HepG2 (cell line): ENCODE data around the gene PCBP2. TPM values are rescaled to one million over a fixed set of nuclear protein-coding genes. Genes with fewer than 3 reads are reported as not detected.
A peak's percentile ranks its signal among the peaks of the same experiment; 100 is the strongest.

Experiments used
- ATAC-seq: fragments of 200-7000 bp; cut with Tn5 transposase; 3 replicates; pipeline ENCODE4 v1.9.1; 2020; ENCODE audit warnings: mild to moderate bottlenecking, moderate library complexity
- Bru-seq: library from RNA; stranded (reverse); fragments of 400-500 nt; gene quantifications from one replicate; lab custom pipeline; 2021; lab: Mats Ljungman, UMichigan
- BruChase-seq, 2 experiments: library from RNA; stranded (reverse); fragments of 400-500 nt; gene quantifications; one replicate each; lab custom pipeline; 2021; lab: Mats Ljungman, UMichigan
- BruUV-seq: library from RNA; stranded (reverse); fragments of 400-500 nt; replicated peaks from 2 replicates; lab custom pipeline; 2021; lab: Mats Ljungman, UMichigan
- CTCF ChIA-PET: fragments of 300-600 bp; formaldehyde crosslinking; extraction: SDS; loops from one replicate; lab custom pipeline; 2021; ENCODE audit warnings: low total read pairs, inconsistent platforms, low intra/inter-chr PET ratio; lab: Yijun Ruan, JAX
- POLR2A ChIA-PET: fragments of 350-600 bp; sonication (Branson Sonifier 250); formaldehyde crosslinking; loops from one replicate; lab custom pipeline; 2020; ENCODE audit warnings: antibody characterized with exemption, inconsistent platforms; lab: Yijun Ruan, JAX
- DNase-seq: peaks from one replicate; pipeline ENCODE4 v3.0.0-alpha.2; 2015; ENCODE audit warnings: low spot score
- FAIRE-seq: peaks from 3 replicates; lab custom pipeline; 2011; peaks lifted over from hg19 to GRCh38; lab: Jason Lieb, UNC
- H2AFZ ChIP-seq: one replicate; pipeline ENCODE4 v1.6.1; 2011; ENCODE audit warnings: low read length, inconsistent platforms
- H3K27ac ChIP-seq: fragments of 300-600 bp; 3 replicates; pipeline ENCODE4 v1.8.0; 2011; ENCODE audit warnings: mixed run types, mild to moderate bottlenecking, mixed read lengths, low read length, inconsistent platforms; ENCODE audit not compliant: insufficient read depth; ENCODE audit errors: extremely low read length
- H3K27me3 ChIP-seq, 2 experiments: fragments of 200-600 bp in 1 of 2; 2 replicates in 1 of 2; 3 replicates in 1 of 2; pipeline versions ENCODE4 v1.6.0 to v1.8.0; 2011; ENCODE audit warnings: low read length in 2 of 2, mild to moderate bottlenecking in 2 of 2, moderate library complexity in 2 of 2, inconsistent platforms in 1 of 2; ENCODE audit not compliant: insufficient read depth in 2 of 2, control insufficient read depth in 1 of 2
- H3K36me3 ChIP-seq, 2 experiments: fragments of 200-600 bp in 1 of 2; replicated peaks in 1 of 2; 2 replicates in 1 of 2; 3 replicates in 1 of 2; pipeline versions ENCODE4 v1.5.1 to v1.8.0; 2011; ENCODE audit warnings: low read length in 2 of 2, inconsistent platforms in 1 of 2; ENCODE audit not compliant: insufficient read depth in 2 of 2, control insufficient read depth in 1 of 2
- H3K4me1 ChIP-seq: 2 replicates; pipeline ENCODE4 v1.5.1; 2012; ENCODE audit warnings: low read length, inconsistent platforms; ENCODE audit not compliant: insufficient read depth
- H3K4me2 ChIP-seq: 2 replicates; pipeline ENCODE4 v1.6.0; 2011; ENCODE audit warnings: low read depth, low read length, inconsistent platforms
- H3K4me3 ChIP-seq, 3 experiments: fragments of 200-600 bp in 1 of 3; sonication (generic), shearing (Covaris generic) in 1 of 3; replicated peaks in 1 of 3; 2 replicates each; pipeline ENCODE4 v1.5.1; 2011 to 2016; ENCODE audit warnings: low read length in 3 of 3, inconsistent platforms in 2 of 3, low read depth in 2 of 3, mild to moderate bottlenecking in 2 of 3, control low read depth in 1 of 3, mixed read lengths in 1 of 3; ENCODE audit not compliant: insufficient read depth in 1 of 3
- H3K79me2 ChIP-seq: one replicate; pipeline ENCODE4 v1.6.1; 2011; ENCODE audit warnings: low read length, inconsistent platforms; ENCODE audit not compliant: insufficient read depth
- H3K9ac ChIP-seq: 2 replicates; pipeline ENCODE4 v1.6.0; 2011; ENCODE audit warnings: mild to moderate bottlenecking, low read depth, low read length, inconsistent platforms; ENCODE audit not compliant: insufficient read depth
- H3K9me3 ChIP-seq: 2 replicates; pipeline ENCODE4 v1.5.1; 2012; ENCODE audit warnings: mild to moderate bottlenecking, low read length
- H4K20me1 ChIP-seq: 2 replicates; pipeline ENCODE4 v1.6.0; 2011; ENCODE audit warnings: inconsistent platforms, mild to moderate bottlenecking, low read length, moderate library complexity; ENCODE audit not compliant: insufficient read depth
- AKAP8 ChIP-seq: sonication (generic); formaldehyde crosslinking; IDR thresholded peaks from 2 replicates; pipeline ENCODE4 v1.5.1; 2020; ENCODE audit warnings: mild to moderate bottlenecking, missing genetic modification reagents
- CEBPG ChIP-seq: IDR thresholded peaks from 2 replicates; pipeline ENCODE4 v1.6.1; 2016
- GLI4 ChIP-seq: sonication (generic); formaldehyde crosslinking; IDR thresholded peaks from 2 replicates; pipeline ENCODE4 v1.5.1; 2020; ENCODE audit warnings: missing genetic modification reagents, mild to moderate bottlenecking, moderate library complexity, borderline replicate concordance
- HNF4A ChIP-seq: sonication (generic); formaldehyde crosslinking; IDR thresholded peaks from 2 replicates; pipeline ENCODE4 v1.4.0; 2020; ENCODE audit warnings: missing genetic modification reagents
- JDP2 ChIP-seq: sonication (generic); formaldehyde crosslinking; IDR thresholded peaks from 2 replicates; pipeline ENCODE4 v1.8.1; 2022; ENCODE audit warnings: missing genetic modification reagents, borderline replicate concordance
- PCBP1 ChIP-seq: fragments of 200-400 bp; formaldehyde crosslinking; IDR thresholded peaks from 2 replicates; pipeline ENCODE4 v1.6.1; 2017; ENCODE audit warnings: mild to moderate bottlenecking, low read depth, low read length, borderline replicate concordance
- ZNF317 ChIP-seq: sonication (generic); formaldehyde crosslinking; IDR thresholded peaks from 2 replicates; pipeline ENCODE4 v1.5.0; 2020; ENCODE audit warnings: mild to moderate bottlenecking, missing genetic modification reagents
- ZNF570 ChIP-seq: sonication (generic); formaldehyde crosslinking; IDR thresholded peaks from 2 replicates; pipeline ENCODE4 v1.4.0; 2020; ENCODE audit warnings: mild to moderate bottlenecking, missing genetic modification reagents, borderline replicate concordance
- ZNF577 ChIP-seq: sonication (generic); formaldehyde crosslinking; IDR thresholded peaks from 2 replicates; pipeline ENCODE4 v1.4.0; 2020; ENCODE audit warnings: mild to moderate bottlenecking, low read depth, missing genetic modification reagents, borderline replicate concordance
- ZNF644 ChIP-seq: IDR thresholded peaks from 2 replicates; pipeline ENCODE4 v1.6.1; 2016; ENCODE audit warnings: low read depth
- ZNF775 ChIP-seq: sonication (generic); formaldehyde crosslinking; IDR thresholded peaks from 2 replicates; pipeline ENCODE4 v1.4.0; 2020; ENCODE audit warnings: missing genetic modification reagents, mild to moderate bottlenecking, moderate library complexity, borderline replicate concordance
- WGBS: methylation state at CpG from one replicate; pipeline ENCODE4 v1.1.6; 2017; ENCODE audit warnings: low lambda C conversion rate; 5-methylcytosine and 5-hydroxymethylcytosine counted together
- in situ Hi-C: cut with HindIII; loops from 2 replicates; pipeline ENCODE4 v1.10.0; 2017; ENCODE audit warnings: low pct_unique_long_range_greater_than_20kb; ENCODE audit not compliant: extremely low pct_ligation_motif_present
- intact Hi-C: fragments of 100-400 bp; cut with micrococcal nuclease; formaldehyde crosslinking; loops from one replicate; pipeline ENCODE4 v1.10.0; 2022; ENCODE audit not compliant: unreplicated experiment
- long read RNA-seq, 2 experiments: library from RNA in 1 of 2; library from polyadenylated mRNA in 1 of 2; stranded (forward) in 1 of 2; unstranded in 1 of 2; transcript quantifications; one replicate each; pipeline ENCODE4 v2.0.0, GENCODE V29; 2019 to 2022
- polyA minus RNA-seq, 3 experiments: library from RNA; depleted of rRNA, polyadenylated mRNA; stranded (reverse); fragments of >200 nt; gene quantifications; 2 replicates each; pipeline ENCODE4 v1.2.3, GENCODE V29; 2011; ENCODE audit warnings: low replicate concordance in 1 of 3
- polyA plus RNA-seq, 8 experiments: library from polyadenylated mRNA; depleted of rRNA in 3 of 8; stranded (reverse) in 7 of 8; unstranded in 1 of 8; fragments of >200 nt; fragmentation: Illumina TruSeq in 4 of 8; extraction: Trizol in 4 of 8; gene quantifications; 2 replicates each; pipeline versions ENCODE4 v1.2.1 to v1.2.3, GENCODE V29; 2011 to 2016; ENCODE audit warnings: low read depth in 4 of 8, missing spikeins in 1 of 8, mixed read lengths in 1 of 8; ENCODE audit not compliant: insufficient read depth in 1 of 8
- total RNA-seq, 5 experiments: library from RNA; depleted of rRNA; stranded (reverse); fragments of >200 nt; fragmentation: Illumina TruSeq; extraction: Trizol; gene quantifications; 2 replicates each; pipeline ENCODE4 v1.2.3, GENCODE V29; 2016; ENCODE audit warnings: low read depth in 1 of 5
- TF ChIP-seq, protein P1 (sequence below): sonication (generic); formaldehyde crosslinking; IDR thresholded peaks from 2 replicates; pipeline ENCODE4 v1.5.1; 2020; ENCODE audit warnings: missing genetic modification reagents, mild to moderate bottlenecking, borderline replicate concordance
- TF ChIP-seq, protein P2 (sequence below): sonication (generic); formaldehyde crosslinking; IDR thresholded peaks from 2 replicates; pipeline ENCODE4 v1.9.0; 2022; ENCODE audit warnings: missing genetic modification reagents, mild to moderate bottlenecking, borderline replicate concordance
- TF ChIP-seq, protein P3 (sequence below): IDR thresholded peaks from 2 replicates; pipeline ENCODE4 v1.6.1; 2016; ENCODE audit warnings: low read depth

Gene PCBP2
- total RNA-seq (2016; rRNA removed; fragmentation: Illumina TruSeq; extraction: Trizol) (154 and 265 TPM in 2 replicates), polyA plus RNA-seq (2011; rRNA removed) (345 and 390 TPM in 2 replicates), polyA minus RNA-seq (2011; rRNA and poly(A)+ RNA removed; ENCODE audit: low replicate concordance) (709 and 1,043 TPM in 2 replicates), Bru-seq, nascent RNA (percentile 99 among the genes with signal in this experiment), BruChase-seq, experiment 1, labeled RNA remaining after a 6-hour chase (percentile 98 among the genes with signal in this experiment), BruChase-seq, experiment 2, labeled RNA remaining after a 2-hour chase (percentile 99 among the genes with signal in this experiment)
- total RNA-seq (2016; cell fraction: cytosol; rRNA removed; fragmentation: Illumina TruSeq; extraction: Trizol; ENCODE audit: low read depth): 156 and 172 TPM in 2 replicates
- total RNA-seq (2016; cell fraction: insoluble cytoplasmic fraction; rRNA removed; fragmentation: Illumina TruSeq; extraction: Trizol): 132 and 265 TPM in 2 replicates
- 447 and 497 TPM in 2 replicates for total RNA-seq (2016; cell fraction: membrane; rRNA removed; fragmentation: Illumina TruSeq; extraction: Trizol)
- 279 and 306 TPM in 2 replicates for total RNA-seq (2016; cell fraction: nucleus; rRNA removed; fragmentation: Illumina TruSeq; extraction: Trizol)
- polyA plus RNA-seq (2011; cell fraction: cytosol; rRNA removed): 323 and 364 TPM in 2 replicates
- 477 and 513 TPM in 2 replicates for polyA plus RNA-seq (2011; cell fraction: nucleus; rRNA removed)
- 786 and 1,014 TPM in 2 replicates for polyA plus RNA-seq (2012)
- polyA plus RNA-seq (2016; cell fraction: cytosol; fragmentation: Illumina TruSeq; extraction: Trizol; ENCODE audit: low read depth): 954 and 1,027 TPM in 2 replicates
- polyA plus RNA-seq (2016; cell fraction: insoluble cytoplasmic fraction; fragmentation: Illumina TruSeq; extraction: Trizol; ENCODE audit: low read depth): 599 and 702 TPM in 2 replicates
- polyA plus RNA-seq (2016; cell fraction: membrane; fragmentation: Illumina TruSeq; extraction: Trizol; ENCODE audit: low read depth): 1,162 and 1,386 TPM in 2 replicates
- polyA plus RNA-seq (2016; cell fraction: nucleus; fragmentation: Illumina TruSeq; extraction: Trizol; ENCODE audit: insufficient read depth, low read depth): 670 and 689 TPM in 2 replicates
- 515 and 646 TPM in 2 replicates for polyA minus RNA-seq (2011; cell fraction: cytosol; rRNA and poly(A)+ RNA removed)
- 549 and 596 TPM in 2 replicates for polyA minus RNA-seq (2011; cell fraction: nucleus; rRNA and poly(A)+ RNA removed)
- long read RNA-seq, experiment 1, partial matches to known transcripts: 47 of 86 reads
- long read RNA-seq, experiment 1, other reads (novel, unspliced or antisense): 26 of 86 reads
- long read RNA-seq, experiment 2, transcript PCBP2-201 (14 exons, 1,730 nt): minor isoform, 35 of 1,096 reads
- long read RNA-seq, experiment 2, transcript PCBP2-207 (15 exons, 1,457 nt): major isoform, 69 of 1,096 reads
- long read RNA-seq, experiment 2, transcript PCBP2-205 (14 exons, 3,077 nt): minor isoform, 24 of 1,096 reads
- long read RNA-seq, experiment 2, transcript PCBP2-202 (15 exons, 1,814 nt): minor isoform, 29 of 1,096 reads
- long read RNA-seq, experiment 2, partial matches to known transcripts: 407 of 1,096 reads
- long read RNA-seq, experiment 2, other reads (novel, unspliced or antisense): 474 of 1,096 reads

DNA sequence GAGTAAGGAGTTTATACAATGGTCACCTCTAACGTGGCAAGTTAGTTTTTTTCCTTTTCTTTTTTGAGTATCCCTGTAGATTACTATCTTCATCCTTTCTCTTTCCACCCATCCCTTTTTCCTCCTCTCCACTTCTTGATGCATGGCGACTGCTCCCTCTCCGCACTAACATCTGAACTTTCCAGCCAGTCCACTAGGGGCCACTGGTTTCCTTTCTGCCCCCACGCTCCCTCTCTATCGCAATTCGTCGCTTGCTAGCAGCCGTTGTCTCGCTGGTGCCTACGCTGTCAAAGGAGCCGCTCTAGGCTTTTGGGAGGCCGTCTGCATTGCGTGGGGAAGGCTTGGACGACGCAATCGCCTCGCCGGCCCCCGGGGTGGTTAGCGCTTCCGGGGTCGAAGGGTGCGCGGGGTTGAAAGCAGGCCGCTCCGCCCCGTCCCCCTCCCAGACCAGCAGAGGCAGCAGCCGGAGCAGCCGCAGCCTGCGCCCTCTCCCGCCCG lies at the start of gene PCBP2:
TSS of gene PCBP2 (plus strand) at position 442 of the 498 bp plus-strand sequence. CDS start 2,699 bp downstream, outside the sequence.
- Histone ChIP-seq H2AFZ (no peak within 1 kb of the TSS), H3K36me3 (peaks cover 15 to 31% of the 10 kb centered on the region in 2 experiments), H3K4me1 (peaks cover 34% of the 10 kb centered on the region), H3K27me3 (no peaks in the 10 kb centered on the region), H3K9me3 (no peaks in the 10 kb centered on the region), H3K9ac (peak within 1 kb of the TSS; percentile 92), H4K20me1 (peaks cover 40% of the 10 kb centered on the region), H3K79me2 (peaks cover 42% of the 10 kb centered on the region), H3K4me3 (peak within 1 kb of the TSS; percentile 77 to 97 (median 95)), H3K27ac (peak within 1 kb of the TSS; percentile 92), H3K4me2 (peak within 1 kb of the TSS; percentile 91)
- BruUV-seq: no TSS peak
- peak; percentile 89 for FAIRE-seq
- under 1% methylated on average over 17 of the region's 32 CpGs for WGBS
- ChIA-PET POLR2A (interaction anchor here (0.6 to 2.3 kb wide), 4 partner anchors 11 to 49 kb away, joined by 3 to 16 read pairs (median 6); partner anchors contain the start of genes PRR13 and TARBP2), CTCF (interaction anchor here (1.2 kb wide), 1 partner anchor 99 kb away, joined by 4 read pairs; no protein-coding TSS in a partner anchor)
- ATAC-seq: peak; percentile 95
- intact Hi-C loops: no loop called here
- peak; percentile 98 for DNase-seq
- in situ Hi-C loops: no loop called here
- TF ChIP-seq ZNF775 (CRISPR knock-in tag) (no peak), ZNF570 (no peak), JDP2 (no peak), CEBPG (CRISPR knock-in tag) (peak; percentile 95), PCBP1 (peak; percentile 87; the same call in 1 of the 2 replicates), GLI4 (no peak), ZNF317 (peak; percentile 74; the same call in 1 of the 2 replicates), ZNF644 (CRISPR knock-in tag) (0 out of 2 replicates have a peak, but pooled peaks have one; percentile 19), AKAP8 (CRISPR knock-in tag) (no peak), HNF4A (CRISPR knock-in tag) (peak; percentile 55), ZNF577 (CRISPR knock-in tag) (no peak)
- TF ChIP-seq, protein P1, sequence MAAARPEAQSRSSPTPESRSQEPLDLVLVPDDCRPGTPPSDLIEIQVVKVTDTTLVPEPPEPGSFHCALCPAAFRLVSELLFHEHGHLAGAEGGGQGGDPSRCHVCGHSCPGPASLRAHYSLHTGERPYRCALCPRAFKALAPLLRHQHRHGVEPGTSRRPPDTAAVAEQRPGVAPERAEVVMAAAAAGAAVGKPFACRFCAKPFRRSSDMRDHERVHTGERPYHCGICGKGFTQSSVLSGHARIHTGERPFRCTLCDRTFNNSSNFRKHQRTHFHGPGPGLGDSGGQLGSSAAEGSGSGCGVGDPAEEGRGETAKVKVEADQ (CRISPR knock-in tag): no peak
- TF ChIP-seq, protein P2, sequence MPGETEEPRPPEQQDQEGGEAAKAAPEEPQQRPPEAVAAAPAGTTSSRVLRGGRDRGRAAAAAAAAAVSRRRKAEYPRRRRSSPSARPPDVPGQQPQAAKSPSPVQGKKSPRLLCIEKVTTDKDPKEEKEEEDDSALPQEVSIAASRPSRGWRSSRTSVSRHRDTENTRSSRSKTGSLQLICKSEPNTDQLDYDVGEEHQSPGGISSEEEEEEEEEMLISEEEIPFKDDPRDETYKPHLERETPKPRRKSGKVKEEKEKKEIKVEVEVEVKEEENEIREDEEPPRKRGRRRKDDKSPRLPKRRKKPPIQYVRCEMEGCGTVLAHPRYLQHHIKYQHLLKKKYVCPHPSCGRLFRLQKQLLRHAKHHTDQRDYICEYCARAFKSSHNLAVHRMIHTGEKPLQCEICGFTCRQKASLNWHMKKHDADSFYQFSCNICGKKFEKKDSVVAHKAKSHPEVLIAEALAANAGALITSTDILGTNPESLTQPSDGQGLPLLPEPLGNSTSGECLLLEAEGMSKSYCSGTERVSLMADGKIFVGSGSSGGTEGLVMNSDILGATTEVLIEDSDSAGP: peak; percentile 84
- TF ChIP-seq, protein P3, sequence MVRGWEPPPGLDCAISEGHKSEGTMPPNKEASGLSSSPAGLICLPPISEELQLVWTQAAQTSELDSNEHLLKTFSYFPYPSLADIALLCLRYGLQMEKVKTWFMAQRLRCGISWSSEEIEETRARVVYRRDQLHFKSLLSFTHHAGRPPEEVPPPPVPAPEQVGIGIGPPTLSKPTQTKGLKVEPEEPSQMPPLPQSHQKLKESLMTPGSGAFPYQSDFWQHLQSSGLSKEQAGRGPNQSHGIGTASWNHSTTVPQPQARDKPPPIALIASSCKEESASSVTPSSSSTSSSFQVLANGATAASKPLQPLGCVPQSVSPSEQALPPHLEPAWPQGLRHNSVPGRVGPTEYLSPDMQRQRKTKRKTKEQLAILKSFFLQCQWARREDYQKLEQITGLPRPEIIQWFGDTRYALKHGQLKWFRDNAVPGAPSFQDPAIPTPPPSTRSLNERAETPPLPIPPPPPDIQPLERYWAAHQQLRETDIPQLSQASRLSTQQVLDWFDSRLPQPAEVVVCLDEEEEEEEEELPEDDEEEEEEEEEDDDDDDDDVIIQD: peak; percentile 65
